IPS-18a (cell line): Measurements from ENCODE around the gene ZNF544.

Experiments used
- H3K27ac ChIP-seq: one replicate; pipeline ENCODE4 v1.5.1; 2013; ENCODE audit warnings: low read length
- H3K27me3 ChIP-seq: one replicate; pipeline ENCODE4 v1.6.1; 2013; ENCODE audit warnings: mild to moderate bottlenecking, low read length; ENCODE audit not compliant: control insufficient read depth, insufficient read depth
- H3K36me3 ChIP-seq: one replicate; pipeline ENCODE4 v1.6.1; 2013; ENCODE audit warnings: low read depth, low read length; ENCODE audit not compliant: control insufficient read depth
- H3K4me1 ChIP-seq: one replicate; pipeline ENCODE4 v1.6.1; 2013; ENCODE audit warnings: low read depth, low read length; ENCODE audit not compliant: control insufficient read depth
- H3K4me3 ChIP-seq: one replicate; pipeline ENCODE4 v1.5.1; 2013; ENCODE audit warnings: low read length
- H3K9ac ChIP-seq: one replicate; pipeline ENCODE4 v1.6.1; 2013; ENCODE audit warnings: mild to moderate bottlenecking, low read length, moderate library complexity
- H3K9me3 ChIP-seq: one replicate; pipeline ENCODE4 v1.6.1; 2013; ENCODE audit warnings: low read depth, low read length; ENCODE audit not compliant: control insufficient read depth

The ZNF544 gene

DNA sequence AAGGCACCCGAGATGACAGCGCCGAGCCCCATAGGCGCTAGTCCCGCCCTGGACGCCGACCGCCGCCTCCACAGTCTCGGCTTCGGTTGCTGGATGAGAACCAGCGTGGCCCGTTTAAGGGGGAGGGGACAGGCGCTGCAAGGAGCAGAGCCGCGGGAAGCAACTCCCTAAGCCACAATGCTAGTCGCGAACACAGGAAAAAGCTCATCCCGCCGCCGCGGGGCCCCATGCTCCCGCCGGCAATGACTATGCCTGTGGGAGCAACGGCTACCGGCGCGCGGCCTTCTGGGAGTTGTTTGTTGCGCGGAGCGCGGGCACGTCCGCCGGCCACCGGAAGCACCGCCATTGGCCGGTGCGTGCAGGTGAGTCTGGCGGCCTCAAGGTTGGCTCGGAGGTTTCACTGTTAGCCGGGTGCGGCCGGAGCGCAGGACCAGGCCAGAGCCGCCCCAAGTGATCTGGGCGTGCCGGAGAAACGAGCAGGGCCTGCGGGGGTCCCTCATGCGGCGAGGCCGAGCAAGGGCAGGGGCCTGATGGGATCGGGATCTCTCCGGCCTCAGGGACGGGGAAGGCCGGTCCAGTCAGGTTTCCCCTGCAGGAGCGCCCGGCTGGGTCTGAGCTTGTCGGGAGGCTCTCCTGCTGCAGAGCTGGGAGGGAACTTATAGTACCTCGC is at the start of gene ZNF544:
TSS of gene ZNF544 (plus strand) at position 330 of the 670 bp plus-strand sequence. CDS start 15,110 bp downstream, outside the sequence.
- H3K27ac ChIP-seq = peak within 1 kb of the TSS; percentile 57
- H3K4me1 ChIP-seq = peaks cover 11% of the 10 kb centered on the region
- H3K9ac ChIP-seq = peak within 1 kb of the TSS; percentile 84
- H3K36me3 ChIP-seq = peaks cover 39% of the 10 kb centered on the region
- no peaks in the 10 kb centered on the region for H3K27me3 ChIP-seq
- no peaks in the 10 kb centered on the region for H3K9me3 ChIP-seq
- H3K4me3 ChIP-seq = peak within 1 kb of the TSS; percentile 84

DNA sequence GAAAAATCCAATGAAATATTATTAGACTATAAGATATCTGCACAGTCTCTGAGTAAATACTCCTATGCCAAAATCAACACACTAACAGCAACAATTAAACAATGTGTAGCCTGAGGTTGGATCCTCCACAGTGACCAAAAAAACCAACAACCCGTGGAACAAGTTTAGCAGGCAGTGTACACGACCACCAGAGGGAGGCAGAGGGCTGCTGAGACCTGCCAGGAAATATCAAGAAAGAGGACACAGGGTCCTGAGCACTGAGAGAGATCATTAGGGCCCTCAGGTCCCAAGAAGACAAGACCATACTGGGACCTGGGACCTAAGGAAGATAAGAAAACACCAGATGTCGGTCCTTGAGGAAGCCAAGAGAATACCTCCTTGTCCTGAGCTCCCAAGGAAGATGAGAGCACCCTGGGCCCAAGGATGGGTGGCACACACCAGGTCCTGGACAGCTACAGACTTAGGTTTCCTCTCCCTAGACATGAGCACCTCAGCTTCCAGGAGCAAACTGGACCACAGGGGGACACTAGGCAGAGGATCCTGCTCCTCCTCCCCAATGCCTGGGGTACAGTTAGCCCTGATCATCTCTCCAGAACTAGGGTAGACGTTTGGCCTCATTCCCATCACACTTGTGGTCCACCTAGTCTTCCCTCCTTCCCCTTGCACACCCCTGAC is 46.7 kb upstream of the ZNF544 start:
- Histone ChIP-seq H3K4me3 (peak overlapping the region; percentile 88), H3K27ac (no peak overlapping the region), H3K4me1 (no peaks in the 10 kb centered on the region), H3K27me3 (no peaks in the 10 kb centered on the region), H3K9ac (no peak overlapping the region), H3K36me3 (peaks cover 17% of the 10 kb centered on the region), H3K9me3 (peaks cover 27% of the 10 kb centered on the region)

DNA sequence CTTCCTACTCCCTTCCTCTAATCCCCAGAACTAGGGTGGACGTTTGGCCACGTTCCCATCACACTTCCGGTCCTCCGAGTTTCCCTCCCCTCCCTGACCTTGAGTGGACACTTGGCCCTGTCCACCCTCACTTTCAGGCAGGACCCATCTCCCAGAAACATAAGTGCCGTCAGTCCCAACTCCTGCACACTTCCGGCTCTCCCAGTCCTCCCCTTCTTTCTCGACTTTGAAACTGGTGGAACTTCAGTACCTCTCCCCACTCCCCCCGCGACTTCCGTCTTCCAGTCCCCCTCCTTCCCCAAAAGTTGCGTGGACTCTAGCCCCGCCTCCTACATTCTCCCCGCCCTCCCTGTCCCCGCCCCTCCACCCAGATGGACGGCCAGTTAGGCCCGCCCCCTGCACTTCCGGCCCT is 46.1 kb upstream of the ZNF544 start:
- Histone ChIP-seq H3K9ac (peak overlapping the region; percentile 72), H3K36me3 (peaks cover 22% of the 10 kb centered on the region), H3K27me3 (no peaks in the 10 kb centered on the region), H3K27ac (no peak overlapping the region), H3K4me1 (no peaks in the 10 kb centered on the region), H3K4me3 (peak overlapping the region; percentile 88), H3K9me3 (peaks cover 32% of the 10 kb centered on the region)

DNA sequence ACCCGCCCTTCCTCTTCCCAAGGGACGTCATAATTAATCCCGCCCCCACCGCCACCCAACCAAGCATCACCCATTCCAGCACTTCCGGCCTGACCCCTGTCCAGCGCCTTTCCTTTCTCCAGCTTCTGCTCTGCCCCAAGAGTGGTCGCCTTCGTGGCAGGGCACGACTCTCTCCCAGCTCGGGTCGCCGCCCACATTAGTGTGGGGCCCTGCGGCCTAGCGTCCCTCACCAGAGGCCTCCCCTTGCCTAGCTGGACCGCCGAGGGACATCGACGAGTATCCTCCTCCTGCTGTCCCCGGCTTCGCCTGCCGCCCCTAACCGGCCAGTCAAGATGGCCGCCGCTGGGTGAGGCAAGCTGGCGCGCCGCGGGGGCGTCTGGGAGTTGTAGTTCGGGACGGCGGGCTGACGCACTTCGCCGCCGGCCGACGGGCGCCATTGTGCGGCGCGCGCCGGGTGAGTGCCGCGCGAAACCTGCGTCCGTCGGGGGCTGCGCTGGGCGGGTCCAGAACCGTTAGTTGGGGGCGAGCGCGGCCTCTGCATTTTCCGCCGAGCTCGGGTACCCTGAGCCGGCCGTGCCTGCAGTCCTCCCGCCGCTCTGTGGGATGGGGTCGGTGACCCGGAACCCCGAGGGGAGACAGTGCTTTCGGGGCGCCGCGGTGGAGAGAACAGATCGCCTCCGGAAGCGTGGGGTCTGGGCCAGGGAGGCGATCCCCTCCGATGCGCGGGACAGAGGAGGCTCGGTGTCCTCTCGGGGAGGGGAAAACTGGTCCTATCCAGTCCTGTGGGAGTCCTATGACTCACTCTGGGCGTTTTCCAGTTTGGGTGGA is 45.5 kb upstream of the ZNF544 start, which contains the start of gene ZNF274:
TSS of gene ZNF274 (plus strand) at position 73 of the 828 bp plus-strand sequence. CDS start 905 bp downstream, outside the sequence.
- H3K27me3 ChIP-seq = no peaks in the 10 kb centered on the region
- H3K27ac ChIP-seq = peak within 1 kb of the TSS; percentile 60
- no peaks in the 10 kb centered on the region for H3K4me1 ChIP-seq
- H3K4me3 ChIP-seq = peak within 1 kb of the TSS; percentile 88
- H3K36me3 ChIP-seq = peaks cover 27% of the 10 kb centered on the region
- H3K9me3 ChIP-seq = peaks cover 30% of the 10 kb centered on the region
- peak within 1 kb of the TSS; percentile 72 for H3K9ac ChIP-seq

DNA sequence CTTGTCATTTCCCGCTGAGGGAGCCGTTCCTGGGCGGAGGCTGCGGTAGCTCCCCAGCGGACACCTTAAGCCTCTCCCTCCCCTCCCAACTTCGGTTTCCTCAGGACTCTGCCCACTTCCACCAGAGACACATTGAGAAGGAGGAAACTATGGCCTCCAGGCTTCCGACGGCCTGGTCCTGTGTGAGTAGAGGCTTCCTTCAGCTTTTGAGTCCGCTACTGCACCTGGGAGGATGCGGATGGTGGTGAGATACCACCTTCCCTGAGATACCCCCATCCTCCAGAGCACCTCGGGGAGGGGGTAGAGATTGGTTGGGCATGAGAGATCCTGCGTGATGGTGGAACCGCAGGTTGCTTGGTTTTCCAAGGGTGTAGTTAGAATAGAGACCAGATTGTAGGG is 44.9 kb upstream of the ZNF544 start:
- Histone ChIP-seq H3K27ac (no peak overlapping the region), H3K9me3 (peaks cover 28% of the 10 kb centered on the region), H3K9ac (peak overlapping the region; percentile 72), H3K4me1 (no peaks in the 10 kb centered on the region), H3K4me3 (peak overlapping the region; percentile 88), H3K27me3 (no peaks in the 10 kb centered on the region), H3K36me3 (peaks cover 30% of the 10 kb centered on the region)

DNA sequence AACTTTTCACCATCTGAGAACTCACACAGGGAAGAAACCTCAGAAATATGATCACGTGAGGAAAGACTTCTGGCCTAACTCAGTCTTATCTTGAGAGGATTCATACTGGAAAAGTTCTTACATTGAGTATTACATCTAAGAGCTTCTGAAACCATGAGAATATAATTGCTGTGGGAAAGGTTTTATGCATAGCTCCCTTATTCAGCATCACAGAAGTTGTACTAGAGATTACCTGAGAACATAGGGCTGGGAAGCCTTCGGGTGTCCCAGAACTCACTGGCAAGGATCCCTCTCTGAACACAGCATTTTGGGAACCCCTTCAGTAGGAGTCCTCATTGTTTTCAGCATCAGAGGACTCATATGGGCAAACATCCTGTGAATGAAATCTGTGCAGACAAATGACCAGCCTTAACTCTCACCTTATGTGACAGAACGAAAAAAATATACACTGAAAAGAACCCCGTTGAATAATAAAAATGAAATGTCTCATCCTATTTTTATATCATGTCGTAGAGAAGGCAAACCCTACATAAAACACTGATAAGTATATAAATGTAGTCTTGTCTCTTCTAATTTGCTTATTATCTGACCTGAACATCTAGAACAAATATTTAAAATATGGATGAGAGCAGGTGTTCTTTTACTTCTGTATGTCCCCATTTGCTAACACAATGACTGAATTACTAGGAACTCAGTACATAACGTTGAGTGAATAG is 31.7 kb upstream of the ZNF544 start:
- Histone ChIP-seq H3K4me3 (no peak overlapping the region), H3K36me3 (peaks cover 50% of the 10 kb centered on the region), H3K9ac (no peak overlapping the region), H3K9me3 (peaks cover 90% of the 10 kb centered on the region), H3K27ac (no peak overlapping the region), H3K27me3 (no peaks in the 10 kb centered on the region), H3K4me1 (no peaks in the 10 kb centered on the region)

DNA sequence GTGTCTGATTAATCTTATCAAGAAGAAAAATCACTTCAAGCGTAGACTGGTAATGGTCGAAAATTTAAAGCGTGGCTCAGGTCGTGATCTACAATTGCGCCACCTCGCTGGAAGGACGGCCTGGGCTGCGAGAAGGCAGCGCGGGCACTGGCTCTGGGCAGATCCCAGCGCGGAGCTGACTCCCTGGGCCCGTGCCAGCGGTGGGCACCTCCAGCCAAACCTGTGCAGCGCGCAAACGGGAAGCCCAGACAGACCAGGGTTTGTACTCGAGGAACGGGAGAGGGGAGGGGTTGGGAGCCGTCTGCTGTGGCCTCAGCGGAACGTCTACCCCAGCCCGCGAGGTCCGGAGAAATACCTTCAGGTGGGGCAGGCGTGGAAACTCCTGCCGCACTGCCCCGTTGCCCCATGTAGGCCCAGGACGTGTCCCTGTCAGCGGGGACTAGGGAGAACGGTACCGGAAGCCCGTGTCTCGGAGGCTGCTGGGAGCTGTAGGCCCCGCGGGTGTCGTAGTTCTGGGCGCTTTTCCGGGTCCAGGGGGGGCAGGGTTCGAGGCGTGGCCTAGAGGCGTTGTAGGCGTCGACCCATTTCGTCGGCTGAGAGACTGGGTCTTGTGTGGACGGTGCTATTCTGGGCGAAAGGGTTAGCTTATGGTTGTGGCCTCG is 24.8 kb upstream of the ZNF544 start:
- no peaks in the 10 kb centered on the region for H3K27me3 ChIP-seq
- H3K9me3 ChIP-seq = peaks cover 53% of the 10 kb centered on the region
- H3K27ac ChIP-seq = no peak overlapping the region
- H3K4me3 ChIP-seq = no peak overlapping the region
- H3K9ac ChIP-seq = no peak overlapping the region
- H3K36me3 ChIP-seq = peaks cover 40% of the 10 kb centered on the region
- no peaks in the 10 kb centered on the region for H3K4me1 ChIP-seq

DNA sequence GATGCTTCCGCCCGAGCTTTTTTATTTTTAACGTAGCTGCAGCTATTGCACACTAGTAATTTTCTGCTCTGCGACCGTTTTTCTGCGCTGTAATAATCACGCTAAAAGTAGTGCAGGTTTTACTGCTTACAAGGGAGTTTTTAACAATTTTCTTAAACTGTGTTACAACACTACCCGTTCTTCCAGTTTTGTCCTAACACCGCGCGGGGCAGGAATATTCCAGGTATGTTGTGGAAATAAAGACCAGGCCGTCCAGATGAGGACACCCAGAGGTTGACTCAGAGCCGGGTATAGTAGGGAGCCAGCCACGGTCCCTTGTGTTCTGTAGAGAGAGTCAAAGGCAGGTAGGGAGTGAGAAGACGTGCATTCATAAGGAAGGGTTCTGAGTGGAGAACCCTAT is 24.1 kb upstream of the ZNF544 start:
- no peak overlapping the region for H3K27ac ChIP-seq
- H3K9ac ChIP-seq = no peak overlapping the region
- peaks cover 45% of the 10 kb centered on the region for H3K36me3 ChIP-seq
- H3K27me3 ChIP-seq = no peaks in the 10 kb centered on the region
- no peaks in the 10 kb centered on the region for H3K4me1 ChIP-seq
- H3K9me3 ChIP-seq = peaks cover 47% of the 10 kb centered on the region
- H3K4me3 ChIP-seq = no peak overlapping the region

DNA sequence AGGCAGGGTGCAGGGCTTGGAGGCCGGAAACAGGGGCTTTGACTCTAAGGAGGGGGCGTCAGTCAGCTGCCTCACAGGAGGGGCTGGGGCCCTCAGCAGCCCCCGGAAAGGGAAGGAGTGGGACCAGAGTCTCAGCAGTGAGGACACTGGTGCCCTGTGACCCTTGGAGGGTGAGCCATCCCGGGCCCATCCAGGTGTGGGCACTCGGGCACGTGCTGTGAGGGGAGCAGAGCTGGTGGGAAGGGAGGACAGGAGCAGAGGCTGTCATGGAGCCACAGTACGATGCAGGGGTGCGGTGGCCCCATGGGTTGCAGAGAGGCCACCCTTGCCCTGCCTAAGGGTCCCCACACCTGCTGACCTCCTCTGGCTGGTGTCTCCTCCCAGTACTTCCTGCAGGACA is 19.1 kb upstream of the ZNF544 start:
- Histone ChIP-seq H3K27me3 (no peaks in the 10 kb centered on the region), H3K9ac (no peak overlapping the region), H3K4me1 (no peaks in the 10 kb centered on the region), H3K36me3 (peaks cover 74% of the 10 kb centered on the region), H3K27ac (no peak overlapping the region), H3K9me3 (peaks cover 28% of the 10 kb centered on the region), H3K4me3 (no peak overlapping the region)

DNA sequence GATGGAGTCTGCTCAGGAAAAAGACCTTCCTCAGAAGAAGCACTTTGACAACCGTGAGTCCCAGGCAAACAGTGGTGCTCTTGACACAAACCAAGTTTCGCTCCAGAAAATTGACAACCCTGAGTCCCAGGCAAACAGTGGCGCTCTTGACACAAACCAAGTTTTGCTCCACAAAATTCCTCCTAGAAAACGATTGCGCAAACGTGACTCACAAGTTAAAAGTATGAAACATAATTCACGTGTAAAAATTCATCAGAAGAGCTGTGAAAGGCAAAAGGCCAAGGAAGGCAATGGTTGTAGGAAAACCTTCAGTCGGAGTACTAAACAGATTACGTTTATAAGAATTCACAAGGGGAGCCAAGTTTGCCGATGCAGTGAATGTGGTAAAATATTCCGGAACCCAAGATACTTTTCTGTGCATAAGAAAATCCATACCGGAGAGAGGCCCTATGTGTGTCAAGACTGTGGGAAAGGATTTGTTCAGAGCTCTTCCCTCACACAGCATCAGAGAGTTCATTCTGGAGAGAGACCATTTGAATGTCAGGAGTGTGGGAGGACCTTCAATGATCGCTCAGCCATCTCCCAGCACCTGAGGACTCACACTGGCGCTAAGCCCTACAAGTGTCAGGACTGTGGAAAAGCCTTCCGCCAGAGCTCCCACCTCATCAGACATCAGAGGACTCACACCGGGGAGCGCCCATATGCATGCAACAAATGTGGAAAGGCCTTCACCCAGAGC is 16.2 kb upstream of the ZNF544 start:
- no peak overlapping the region for H3K27ac ChIP-seq
- H3K9ac ChIP-seq = no peak overlapping the region
- H3K4me3 ChIP-seq = no peak overlapping the region
- no peaks in the 10 kb centered on the region for H3K4me1 ChIP-seq
- H3K36me3 ChIP-seq = peaks cover 61% of the 10 kb centered on the region
- H3K27me3 ChIP-seq = no peaks in the 10 kb centered on the region
- H3K9me3 ChIP-seq = peaks cover 20% of the 10 kb centered on the region
